ENCODE data around the gene PCBP2. TPM values are rescaled to one million over a fixed set of nuclear protein-coding genes. Genes with fewer than 3 reads are reported as not detected.
A peak's percentile ranks its signal among the peaks of the same experiment; 100 is the strongest.
"Not testable (repeated sequence)": the region's sequence is repeated elsewhere in the genome, so short reads cannot be mapped to it uniquely, and the experiment has no call there.

The PCBP2 gene
- total RNA-seq, result 217 and 526 TPM in 2 replicates

- DNase-seq (ENCODE audit: low read depth), result peak; percentile 97
Observed at GRCh38 chr12:53451661-53452158, at the start of gene PCBP2. TSS of gene PCBP2 (plus strand) at chr12:53452102. CDS start at chr12:53454801, 2,699 bp downstream.

DNA sequence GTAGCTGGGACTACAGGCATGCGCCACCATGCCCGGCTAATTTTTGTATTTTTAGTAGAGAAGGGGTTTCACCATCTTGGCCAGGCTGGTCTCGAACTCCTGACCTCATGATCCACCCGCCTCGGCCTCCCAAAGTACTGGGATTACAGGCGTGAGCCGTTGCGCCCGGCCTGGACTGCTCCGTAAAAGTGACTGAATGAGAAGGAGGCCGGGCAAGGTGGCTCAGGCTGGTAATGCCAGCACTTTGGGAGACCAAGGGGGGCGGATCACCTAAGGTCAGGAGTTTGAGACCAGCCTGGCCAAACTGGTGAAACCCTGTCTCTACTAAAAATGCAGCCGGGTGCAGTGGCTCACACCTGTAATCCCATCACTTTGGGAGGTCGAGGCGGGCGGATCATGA is 49.6 kb upstream of the PCBP2 start:
- DNase-seq (ENCODE audit: low read depth), result not testable (repeated sequence)

- no peak for DNase-seq (ENCODE audit: low read depth)
Observed at GRCh38 chr12:53402871-53403270, 49.0 kb upstream of the PCBP2 start.

DNA sequence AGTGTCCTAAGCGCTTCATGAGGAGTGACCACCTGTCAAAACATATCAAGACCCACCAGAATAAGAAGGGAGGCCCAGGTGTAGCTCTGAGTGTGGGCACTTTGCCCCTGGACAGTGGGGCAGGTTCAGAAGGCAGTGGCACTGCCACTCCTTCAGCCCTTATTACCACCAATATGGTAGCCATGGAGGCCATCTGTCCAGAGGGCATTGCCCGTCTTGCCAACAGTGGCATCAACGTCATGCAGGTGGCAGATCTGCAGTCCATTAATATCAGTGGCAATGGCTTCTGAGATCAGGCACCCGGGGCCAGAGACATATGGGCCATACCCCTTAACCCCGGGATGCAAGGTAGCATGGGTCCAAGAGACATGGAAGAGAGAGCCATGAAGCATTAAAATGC is 41.0 kb upstream of the PCBP2 start:
- DNase-seq (ENCODE audit: low read depth), result no peak

- no peak for DNase-seq (ENCODE audit: low read depth)
Observed at GRCh38 chr12:53413485-53414204, 38.3 kb upstream of the PCBP2 start.

DNA sequence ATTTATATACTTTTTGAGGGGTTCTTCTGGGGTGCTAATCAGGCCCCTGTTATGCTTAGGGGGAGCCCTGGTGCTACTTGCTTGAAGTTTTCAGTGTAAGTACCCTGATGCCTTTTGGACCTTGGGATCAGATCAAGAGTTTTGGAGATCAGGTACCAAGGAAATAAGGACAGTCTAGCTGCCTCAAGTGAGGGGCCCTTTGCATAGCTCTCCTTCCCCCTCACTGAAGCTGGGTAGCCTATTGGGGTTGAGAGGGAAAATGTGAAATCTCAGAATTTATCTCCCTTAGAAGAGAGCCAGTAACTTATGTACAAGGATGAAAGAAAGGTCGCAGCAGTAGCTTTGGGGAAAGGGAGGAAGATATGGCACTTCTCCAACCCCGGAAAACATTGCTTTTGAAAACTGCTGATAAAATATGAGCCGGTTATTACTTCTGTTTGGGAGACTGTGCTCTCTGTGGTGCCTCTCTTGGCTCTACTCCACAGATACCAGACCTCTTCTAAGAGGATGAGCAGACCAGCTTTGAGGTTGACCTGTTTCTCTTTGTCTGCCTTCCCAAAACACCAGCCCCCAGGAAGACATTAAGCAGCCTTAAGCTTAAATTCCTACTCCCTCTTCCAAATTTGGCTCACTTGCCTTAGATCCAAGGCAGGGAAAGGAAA is 37.0 kb upstream of the PCBP2 start:
- DNase-seq (ENCODE audit: low read depth), result no peak

DNA sequence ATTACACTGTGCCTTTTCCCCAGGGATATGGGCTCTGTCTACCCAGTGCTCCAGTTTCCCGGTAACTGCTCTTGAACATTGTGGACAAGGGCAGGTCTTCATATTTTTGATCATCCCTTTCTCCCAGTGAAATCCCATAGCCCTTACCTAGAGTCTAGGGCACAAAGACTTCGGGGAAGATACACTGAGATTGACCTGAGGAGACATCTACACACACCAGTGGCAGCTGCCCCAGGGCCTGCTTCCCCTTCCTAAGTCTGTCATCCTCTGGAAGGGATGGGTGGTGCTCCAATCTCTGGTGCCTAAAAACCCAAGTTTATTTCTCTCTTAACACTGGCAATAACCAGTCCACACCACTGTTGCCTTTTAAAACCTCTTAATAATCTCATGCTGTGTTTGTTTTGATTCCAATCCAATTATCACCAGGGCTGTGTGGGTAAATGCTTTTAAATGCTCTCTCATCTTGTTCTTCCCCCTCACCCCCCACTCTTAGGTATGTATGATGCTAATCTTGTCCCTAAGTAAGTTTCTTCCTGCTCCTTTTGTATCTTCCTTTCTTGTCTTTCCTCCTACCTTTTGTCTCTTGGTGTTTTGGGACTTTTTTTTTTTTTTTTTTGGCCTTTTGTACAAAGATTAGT is 36.0 kb upstream of the PCBP2 start:
- peak; percentile 13 for DNase-seq (ENCODE audit: low read depth)

DNA sequence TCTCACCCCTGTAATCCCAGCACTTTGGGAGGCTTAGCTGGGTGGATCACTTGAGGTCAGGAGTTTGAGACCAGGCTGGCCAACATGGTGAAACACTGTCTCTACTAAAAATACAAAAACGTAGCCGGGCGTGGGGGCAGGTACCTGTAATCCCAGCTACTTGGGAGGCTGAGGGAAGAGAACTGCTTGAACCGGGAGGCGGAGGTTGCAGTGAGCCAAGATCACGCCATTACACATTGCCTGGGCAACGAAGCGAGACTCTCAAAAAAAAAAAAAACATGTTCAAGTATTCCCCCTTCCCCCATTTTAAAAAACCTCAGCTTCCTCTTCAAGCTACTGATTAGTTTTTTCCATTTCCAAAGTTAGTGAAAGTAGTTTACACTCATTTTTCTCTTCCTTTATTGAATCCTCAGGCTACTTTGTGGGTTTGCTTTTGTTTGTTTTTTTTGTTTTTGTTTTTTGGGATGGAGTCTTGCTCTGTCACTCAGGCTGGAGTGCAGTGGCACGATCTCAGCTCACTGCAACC is 34.5 kb upstream of the PCBP2 start:
- DNase-seq (ENCODE audit: low read depth), result peak; percentile 72

DNA sequence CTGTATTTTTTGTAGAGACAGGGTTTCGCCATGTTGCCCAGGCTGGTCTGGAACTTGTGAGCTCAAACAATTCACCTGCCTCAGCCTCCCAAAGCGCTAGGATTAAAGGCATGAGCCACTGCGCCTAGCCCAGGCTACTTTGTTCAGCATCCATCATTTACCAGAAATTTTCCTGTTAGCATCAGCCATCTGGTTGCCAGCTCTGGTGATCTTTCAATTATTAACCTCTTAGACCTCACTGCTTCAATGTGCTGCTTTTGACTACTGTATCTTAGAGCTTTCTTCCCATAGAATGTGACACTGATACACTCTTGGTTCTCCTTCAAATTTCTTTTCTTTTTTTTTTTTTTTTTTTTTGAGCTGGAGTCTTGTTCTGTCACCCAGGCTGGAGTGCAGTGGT is 33.7 kb upstream of the PCBP2 start:
- peak; percentile 72 for DNase-seq (ENCODE audit: low read depth)

- no peak for DNase-seq (ENCODE audit: low read depth)
Observed at GRCh38 chr12:53419756-53420155, 32.1 kb upstream of the PCBP2 start.

GRCh38 chr12:53422247-53422646 is 29.7 kb upstream of the PCBP2 start:
- not testable (repeated sequence) for DNase-seq (ENCODE audit: low read depth)

GRCh38 chr12:53423597-53423996 is 28.3 kb upstream of the PCBP2 start, which contains the start of gene AMHR2:
TSS of gene AMHR2 (plus strand) at chr12:53423855. CDS start at chr12:53423935, 80 bp downstream.
- DNase-seq (ENCODE audit: low read depth), result no peak

DNA sequence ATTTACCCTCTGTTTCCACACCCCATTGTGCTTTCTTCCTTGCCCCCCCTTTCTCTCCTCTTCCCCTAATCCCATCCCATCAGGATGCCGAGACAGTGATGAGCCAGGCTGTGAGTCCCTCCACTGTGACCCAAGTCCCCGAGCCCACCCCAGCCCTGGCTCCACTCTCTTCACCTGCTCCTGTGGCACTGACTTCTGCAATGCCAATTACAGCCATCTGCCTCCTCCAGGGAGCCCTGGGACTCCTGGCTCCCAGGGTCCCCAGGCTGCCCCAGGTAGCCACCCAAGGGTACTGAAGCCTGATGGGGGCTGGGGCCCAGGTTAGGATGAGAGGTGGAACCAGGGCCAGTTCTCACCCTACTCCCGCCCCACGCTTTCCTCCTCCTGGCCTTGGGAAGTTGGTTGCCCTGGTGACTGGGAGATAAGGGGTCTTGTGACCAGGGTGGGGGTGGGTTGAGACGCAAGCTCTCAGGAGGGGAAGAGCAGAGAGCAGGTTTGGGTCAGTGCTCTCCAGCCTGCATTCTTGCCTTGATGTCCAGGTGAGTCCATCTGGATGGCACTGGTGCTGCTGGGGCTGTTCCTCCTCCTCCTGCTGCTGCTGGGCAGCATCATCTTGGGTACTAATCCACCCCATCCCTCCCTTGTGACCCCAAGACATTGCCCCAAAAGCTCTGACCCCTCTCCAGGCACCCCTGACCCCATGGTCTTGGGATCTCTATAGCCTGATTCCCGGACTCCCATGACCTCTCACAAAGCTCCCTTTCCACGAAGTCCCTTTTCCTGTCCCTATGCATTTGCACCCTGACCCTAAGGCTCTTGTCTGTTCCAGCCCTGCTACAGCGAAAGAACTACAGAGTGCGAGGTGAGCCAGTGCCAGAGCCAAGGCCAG is 27.0 kb upstream of the PCBP2 start:
- DNase-seq (ENCODE audit: low read depth), result no peak

- no peak for DNase-seq (ENCODE audit: low read depth)
Observed at GRCh38 chr12:53425515-53426150, 26.3 kb upstream of the PCBP2 start.

DNA sequence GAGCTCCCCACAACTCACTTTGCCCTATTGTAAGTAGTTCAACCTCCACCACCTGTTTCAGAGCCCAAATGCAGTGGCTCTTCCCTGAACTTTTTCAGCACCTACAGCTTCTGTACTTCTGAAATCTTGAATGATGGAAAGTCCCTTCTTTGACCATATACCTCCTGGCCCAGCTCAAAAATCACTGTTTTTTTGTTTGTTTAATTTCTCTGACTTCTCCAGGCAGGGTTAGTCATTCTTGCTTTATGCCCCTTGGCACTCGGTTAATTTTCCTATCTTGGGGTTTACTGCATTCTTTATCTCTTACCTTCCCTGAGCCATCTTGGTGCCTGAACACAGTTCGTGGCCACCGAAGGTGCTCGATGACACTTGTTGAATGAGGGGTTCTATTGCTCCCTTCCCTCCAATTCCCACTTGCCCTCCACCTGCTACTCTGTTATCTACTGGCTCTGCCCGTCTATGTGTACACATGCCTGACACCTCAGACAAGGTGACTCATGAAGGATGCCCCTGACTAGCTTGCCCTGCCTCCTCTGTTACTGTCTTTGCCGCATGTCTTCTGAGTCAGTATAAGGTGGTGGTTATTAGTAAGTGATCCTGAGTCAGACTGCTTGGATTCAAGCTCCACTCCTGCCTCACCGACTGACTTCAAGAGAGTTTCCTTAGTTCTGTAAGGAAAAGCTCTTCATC is 23.9 kb upstream of the PCBP2 start:
- DNase-seq (ENCODE audit: low read depth), result peak; percentile 97

- no peak for DNase-seq (ENCODE audit: low read depth)
Observed at GRCh38 chr12:53428741-53429140, 23.2 kb upstream of the PCBP2 start.

- no peak for DNase-seq (ENCODE audit: low read depth)
Observed at GRCh38 chr12:53430116-53430515, 21.8 kb upstream of the PCBP2 start.

GRCh38 chr12:53431187-53431586 is 20.7 kb upstream of the PCBP2 start:
- DNase-seq (ENCODE audit: low read depth), result no peak

GRCh38 chr12:53435326-53435725 is 16.6 kb upstream of the PCBP2 start:
- DNase-seq (ENCODE audit: low read depth), result not testable (repeated sequence)

DNA sequence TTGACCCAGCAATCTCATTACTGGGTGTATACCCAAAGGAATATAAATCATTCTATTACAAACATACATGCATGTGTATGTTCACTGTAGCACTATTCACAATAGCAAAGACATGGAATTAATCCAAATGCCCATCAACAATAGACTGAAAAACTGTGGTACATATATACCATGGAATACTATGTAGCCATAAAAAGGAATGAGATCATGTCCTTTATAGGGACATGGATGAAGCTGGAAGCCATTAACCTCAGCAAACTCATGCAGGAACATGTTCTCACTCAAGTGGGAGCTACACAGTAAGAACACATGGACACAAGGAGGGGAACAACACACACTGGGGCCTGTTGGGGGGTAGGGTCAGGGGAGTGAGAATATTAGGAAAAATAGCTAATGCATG is 12.3 kb upstream of the PCBP2 start:
- not testable (repeated sequence) for DNase-seq (ENCODE audit: low read depth)

Data from renal cortical epithelial cell (primary cell).